GM23338 (cell line): ENCODE measurements around the gene ARHGAP19. TPM values are rescaled to one million over a fixed set of nuclear protein-coding genes. Genes with fewer than 3 reads are reported as not detected.
A peak's percentile ranks its signal among the peaks of the same experiment; 100 is the strongest.

Experiments used
- ATAC-seq: fragments of 200-7000 bp; cut with Tn5 transposase; 3 replicates; pipeline ENCODE4 v1.9.1; 2020
- DNase-seq: peaks from one replicate; pipeline ENCODE4 v3.0.0-alpha.2; 2015; ENCODE audit warnings: low spot score
- H2AFZ ChIP-seq: fragments of 200-600 bp; sonication (generic); 2 replicates; pipeline ENCODE4 v1.8.0; 2016; ENCODE audit warnings: antibody characterized with exemption, mild to moderate bottlenecking, moderate library complexity
- H3F3A ChIP-seq: fragments of 200-600 bp; sonication (generic); replicated peaks from 2 replicates; pipeline ENCODE4 v1.8.0; 2017; ENCODE audit warnings: antibody characterized with exemption, mixed run types, low read depth
- H3K27ac ChIP-seq: fragments of 200-600 bp; sonication (generic); 2 replicates; pipeline ENCODE4 v1.6.1; 2016; ENCODE audit warnings: low read depth
- H3K27me3 ChIP-seq: fragments of 200-600 bp; sonication (generic); 2 replicates; pipeline ENCODE4 v1.8.0; 2016; ENCODE audit warnings: mild to moderate bottlenecking, mixed run types, moderate library complexity; ENCODE audit not compliant: insufficient read depth
- H3K36me3 ChIP-seq: fragments of 200-600 bp; sonication (generic); 2 replicates; pipeline ENCODE4 v1.8.0; 2016; ENCODE audit warnings: mild to moderate bottlenecking; ENCODE audit not compliant: insufficient read depth
- H3K4me1 ChIP-seq: fragments of 200-600 bp; sonication (generic); 2 replicates; pipeline ENCODE4 v1.8.0; 2016; ENCODE audit warnings: mild to moderate bottlenecking, moderate library complexity; ENCODE audit not compliant: insufficient read depth
- H3K4me2 ChIP-seq: fragments of 200-600 bp; sonication (generic); 2 replicates; pipeline ENCODE4 v1.7.1; 2017; ENCODE audit warnings: mixed run types
- H3K4me3 ChIP-seq: fragments of 200-600 bp; sonication (generic); 2 replicates; pipeline ENCODE4 v1.6.1; 2016; ENCODE audit warnings: mixed run types
- H3K79me2 ChIP-seq: fragments of 200-600 bp; sonication (generic); replicated peaks from 2 replicates; pipeline ENCODE4 v1.8.0; 2017; ENCODE audit warnings: mild to moderate bottlenecking; ENCODE audit not compliant: insufficient read depth
- H3K9me2 ChIP-seq: fragments of 200-600 bp; sonication (generic); 2 replicates; pipeline ENCODE4 v1.8.0; 2017; ENCODE audit not compliant: insufficient read depth
- H4K20me1 ChIP-seq: fragments of 200-600 bp; sonication (generic); replicated peaks from 2 replicates; pipeline ENCODE4 v1.8.0; 2017; ENCODE audit warnings: mild to moderate bottlenecking; ENCODE audit not compliant: insufficient read depth
- H3K27ac Mint-ChIP-seq: 2 replicates; pipeline ENCODE4 v1.8.0; 2020; ENCODE audit warnings: inconsistent platforms, mild to moderate bottlenecking, moderate library complexity, mixed read lengths
- H3K27me3 Mint-ChIP-seq: 3 replicates; pipeline ENCODE4 v1.8.0; 2022; ENCODE audit warnings: low read depth, mild to moderate bottlenecking, moderate library complexity, mixed read lengths, inconsistent platforms; ENCODE audit not compliant: insufficient read depth, poor library complexity
- H3K36me3 Mint-ChIP-seq: 3 replicates; pipeline ENCODE4 v1.8.0; 2021; ENCODE audit warnings: low read depth, mild to moderate bottlenecking, inconsistent platforms, moderate library complexity, mixed read lengths
- H3K4me1 Mint-ChIP-seq: 3 replicates; pipeline ENCODE4 v1.8.0; 2020; ENCODE audit warnings: mild to moderate bottlenecking, inconsistent platforms, mixed read lengths
- H3K4me3 Mint-ChIP-seq: 3 replicates; pipeline ENCODE4 v1.8.0; 2021; ENCODE audit warnings: moderate library complexity, mild to moderate bottlenecking, inconsistent platforms, mixed read lengths
- H3K9me3 Mint-ChIP-seq: 3 replicates; pipeline ENCODE4 v1.8.0; 2020; ENCODE audit warnings: moderate library complexity, mild to moderate bottlenecking, inconsistent platforms, mixed read lengths
- ETS1 ChIP-seq: IDR thresholded peaks from 2 replicates; pipeline ENCODE4 v1.6.1; 2016; ENCODE audit warnings: antibody characterized with exemption
- EZH2 ChIP-seq: fragments of 200-600 bp; sonication (generic); IDR thresholded peaks from one replicate; pipeline ENCODE4 v1.8.0; 2017; ENCODE audit warnings: antibody characterized with exemption, mild to moderate bottlenecking, low read depth; ENCODE audit not compliant: unreplicated experiment
- EZH2phosphoT487 ChIP-seq: fragments of 200-600 bp; sonication (generic); IDR thresholded peaks from one replicate; pipeline ENCODE4 v1.8.1; 2018; ENCODE audit warnings: antibody characterized with exemption; ENCODE audit not compliant: unreplicated experiment
- NANOG ChIP-seq: IDR thresholded peaks from 2 replicates; pipeline ENCODE4 v1.6.1; 2016; ENCODE audit warnings: antibody characterized with exemption, borderline replicate concordance
- POLR2AphosphoS5 ChIP-seq: IDR thresholded peaks from 2 replicates; pipeline ENCODE4 v1.6.1; 2016; ENCODE audit warnings: antibody characterized with exemption, low read depth
- REST ChIP-seq: IDR thresholded peaks from one replicate; pipeline ENCODE4 v1.6.1; 2018; ENCODE audit warnings: antibody characterized with exemption; ENCODE audit not compliant: unreplicated experiment
- STAT1 ChIP-seq: IDR thresholded peaks from one replicate; pipeline ENCODE4 v1.6.1; 2016; ENCODE audit warnings: antibody characterized with exemption; ENCODE audit not compliant: unreplicated experiment
- ZNF114 ChIP-seq: fragments of 250-450 bp; sonication (Bioruptor Pico); IDR thresholded peaks from 2 replicates; pipeline ENCODE4 v1.5.0; 2020; ENCODE audit warnings: mild to moderate bottlenecking, moderate library complexity
- polyA plus RNA-seq: library from polyadenylated mRNA; unstranded; fragments of >200 nt; fragmentation: Nextera tagmentation; extraction: Ambion mirVana; gene quantifications from 2 replicates; pipeline ENCODE4 v1.2.1, GENCODE V29; 2016
- total RNA-seq: library from RNA; depleted of rRNA; stranded (reverse); fragments of >200 nt; shearing (Covaris generic); gene quantifications from 2 replicates; pipeline ENCODE4 v1.2.3, GENCODE V29; 2014

ARHGAP19 gene
- total and polyA plus RNA-seq, 2 experiments from 2014 or later, result 11.5 to 38.8 TPM

GRCh38 chr10:97186911-97187310 lies 105.5 kb downstream of the ARHGAP19 start (continued):
- TF ChIP-seq EZH2phosphoT487, result no peak
- TF ChIP-seq ZNF114 (CRISPR knock-in tag), result no peak
- TF ChIP-seq NANOG, result no peak
- TF ChIP-seq EZH2, result no peak
- TF ChIP-seq POLR2AphosphoS5, result no peak

GRCh38 chr10:97185326-97186058 lies 106.9 kb downstream of the ARHGAP19 start, which contains the start of gene SLIT1:
SLIT1 (minus strand) TSS chr10:97185959; CDS start chr10:97185674, 285 bp downstream.
- peak; percentile 80 for ATAC-seq
- Mint-ChIP-seq H3K9me3 (no peaks in the 10 kb centered on the region), H3K27ac (no peak within 1 kb of the TSS), H3K4me1 (peaks cover 20% of the 10 kb centered on the region), H3K27me3 (peaks cover 49% of the 10 kb centered on the region), H3K36me3 (no peaks in the 10 kb centered on the region), H3K4me3 (peak within 1 kb of the TSS; percentile 84)
- no peaks in the 10 kb centered on the region for H3K79me2 ChIP-seq
- DNase-seq, result peak; percentile 74
- no peaks in the 10 kb centered on the region; the same call in 1 of the 2 replicates for H4K20me1 ChIP-seq
- H3K27me3 ChIP-seq, result peaks cover 59% of the 10 kb centered on the region
- no peak for TF ChIP-seq REST
- TF ChIP-seq STAT1, result no peak
- TF ChIP-seq POLR2AphosphoS5, result no peak
- TF ChIP-seq EZH2, result no peak
- no peak for TF ChIP-seq ETS1
- peaks cover 13% of the 10 kb centered on the region for H3K4me1 ChIP-seq
- H3K4me3 ChIP-seq, result peak within 1 kb of the TSS; percentile 79
- no peaks in the 10 kb centered on the region for H3K9me2 ChIP-seq
- H3K36me3 ChIP-seq, result no peaks in the 10 kb centered on the region
- no peak within 1 kb of the TSS for H3K27ac ChIP-seq
- peak within 1 kb of the TSS; percentile 99 for H2AFZ ChIP-seq
- H3K4me2 ChIP-seq, result peak within 1 kb of the TSS; percentile 92
- peaks cover 6% of the 10 kb centered on the region; the same call in 1 of the 2 replicates for H3F3A ChIP-seq

- H3K27ac Mint-ChIP-seq, result no peak overlapping the region
- peak overlapping the region; percentile 81 for H3K4me3 Mint-ChIP-seq
- H3K4me3 ChIP-seq, result peak overlapping the region; percentile 79
- H3K9me2 ChIP-seq, result no peaks in the 10 kb centered on the region
- H3K9me3 Mint-ChIP-seq, result no peaks in the 10 kb centered on the region
- H3K4me1 ChIP-seq, result peaks cover 13% of the 10 kb centered on the region
- peaks cover 59% of the 10 kb centered on the region for H3K27me3 ChIP-seq
- no peaks in the 10 kb centered on the region for H3K36me3 Mint-ChIP-seq
- peak; percentile 49 for DNase-seq
- peaks cover 24% of the 10 kb centered on the region for H3K4me1 Mint-ChIP-seq
- H2AFZ ChIP-seq, result peak overlapping the region; percentile 99
- no peak overlapping the region for H3K27ac ChIP-seq
- H3K36me3 ChIP-seq, result no peaks in the 10 kb centered on the region
- no peaks in the 10 kb centered on the region for H3K79me2 ChIP-seq
- TF ChIP-seq EZH2 (peak; percentile 63), STAT1 (no peak)
- peak; percentile 18 for ATAC-seq
- H3K27me3 Mint-ChIP-seq, result peaks cover 50% of the 10 kb centered on the region
- H3F3A ChIP-seq, result peaks cover 6% of the 10 kb centered on the region; the same call in 1 of the 2 replicates
- H3K4me2 ChIP-seq, result peak overlapping the region; percentile 92
- no peaks in the 10 kb centered on the region; the same call in 1 of the 2 replicates for H4K20me1 ChIP-seq
These were observed 107.5 kb downstream of the ARHGAP19 start for GRCh38 chr10:97184971-97185325.
